Endometrium (tissue), 2 donors: ENCODE results near the gene PCK1.
"Not testable (repeated sequence)": the region's sequence is repeated elsewhere in the genome, so short reads cannot be mapped to it uniquely, and the experiment has no call there.

Source experiments
- FAIRE-seq: peaks from 2 replicates; lab custom pipeline; 2012; peaks lifted over from hg19 to GRCh38; lab: Jason Lieb, UNC
- donor health status: control.
- donor health status: control.

The PCK1 gene

GRCh38 chr20:57560554-57561355 is at the start of gene PCK1:
Gene PCK1, plus strand, starts transcription at chr20:57561110. Its CDS starts 302 bp downstream, at chr20:57561412.
- no peak for FAIRE-seq

DNA sequence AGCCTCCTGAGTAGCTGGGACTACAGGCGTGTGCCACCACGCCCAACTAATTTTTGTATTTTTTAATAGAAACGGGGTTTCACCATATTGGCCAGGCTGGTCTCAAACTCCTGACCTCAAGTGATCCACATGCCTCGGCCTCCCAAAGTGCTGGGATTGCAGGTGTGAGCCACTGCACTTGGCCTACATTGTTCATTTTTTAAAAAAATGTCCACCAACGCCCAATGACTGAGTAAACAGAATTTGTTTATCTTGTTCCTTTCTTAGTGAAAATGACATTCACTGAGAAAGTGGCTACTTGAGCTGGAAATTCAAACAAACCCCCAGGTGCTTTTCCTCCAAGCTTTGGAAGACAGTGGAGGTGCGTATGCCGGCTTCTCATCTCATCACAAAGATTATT is 49.2 kb upstream of the PCK1 start:
- not testable (repeated sequence) for FAIRE-seq

- no peak for FAIRE-seq
Observed at GRCh38 chr20:57512432-57512831, 48.5 kb upstream of the PCK1 start.

GRCh38 chr20:57513199-57513598 is 47.7 kb upstream of the PCK1 start:
- FAIRE-seq: no peak

GRCh38 chr20:57514273-57514751 is 46.6 kb upstream of the PCK1 start:
- FAIRE-seq: no peak

DNA sequence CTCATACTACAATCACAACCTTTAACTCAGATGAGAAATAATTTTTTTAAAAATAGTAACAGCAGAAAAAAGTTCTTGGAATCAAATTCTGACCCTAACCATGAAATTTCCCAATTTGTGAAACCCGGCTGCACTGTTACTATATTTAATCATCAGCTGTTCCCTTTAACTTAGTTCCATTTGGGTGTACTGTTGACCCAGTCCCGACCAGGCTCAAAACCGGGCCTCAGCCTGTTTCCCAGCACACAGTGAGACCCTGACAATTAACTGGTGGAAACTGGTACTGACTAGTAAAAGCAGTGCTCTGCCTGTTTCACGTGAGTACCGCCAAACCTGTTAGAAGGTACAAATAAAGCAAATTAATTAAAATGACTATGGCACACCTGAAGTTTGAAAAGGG is 43.0 kb upstream of the PCK1 start:
- no peak for FAIRE-seq

DNA sequence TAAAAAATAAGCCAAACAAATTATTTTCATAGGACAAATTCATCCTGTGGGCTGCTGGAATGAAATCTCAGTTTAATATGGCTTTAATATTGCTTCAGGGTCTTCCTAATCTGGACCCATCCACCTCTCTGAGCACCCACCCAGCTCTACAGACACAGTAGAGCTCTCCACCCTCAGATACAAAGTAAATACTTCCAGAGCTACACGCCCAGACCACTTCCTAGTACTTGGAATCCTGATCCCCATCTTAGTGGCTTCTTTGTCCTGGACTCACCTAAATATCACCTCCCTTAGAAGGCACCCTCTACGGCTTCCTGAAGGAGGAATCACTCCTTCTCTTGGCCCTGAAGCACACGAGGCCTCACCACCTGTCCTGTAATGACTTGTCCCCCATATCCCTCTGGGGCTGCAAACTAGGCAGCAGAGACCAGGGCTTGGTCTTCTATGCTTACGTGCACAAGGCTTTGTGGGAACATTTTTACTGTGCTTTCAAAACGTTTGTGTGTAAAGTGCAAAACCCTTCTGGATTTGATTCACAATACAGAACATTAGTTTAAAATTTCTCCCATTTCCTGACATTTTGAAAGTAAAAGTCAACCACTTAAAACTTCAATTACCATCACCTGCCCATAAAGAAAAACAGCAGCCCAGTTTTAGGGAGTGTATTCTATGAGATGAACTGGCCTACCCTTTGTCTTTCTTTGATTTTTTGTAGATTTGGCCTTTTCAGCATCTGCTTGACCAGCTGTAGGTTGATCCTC is 38.4 kb upstream of the PCK1 start:
- FAIRE-seq: no peak

DNA sequence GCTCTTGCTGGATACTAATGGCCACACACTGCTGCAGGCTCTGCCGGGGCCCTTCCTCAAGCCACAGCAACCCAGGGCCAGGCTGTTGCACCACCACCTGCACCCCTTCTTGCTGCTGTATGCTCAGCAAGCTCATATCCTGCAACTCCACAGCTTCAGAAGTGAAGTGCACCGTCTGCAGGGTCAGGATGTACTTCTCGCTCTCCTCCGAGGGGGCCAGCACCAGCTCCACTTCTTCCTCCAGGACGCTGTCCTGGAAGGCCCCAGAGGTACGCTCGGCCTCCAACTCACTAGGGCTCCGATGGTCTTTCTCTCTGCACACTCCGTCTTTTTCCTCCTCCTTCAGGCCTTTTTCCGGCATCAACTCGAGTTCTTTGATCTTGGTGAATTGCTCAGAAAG is 37.1 kb upstream of the PCK1 start:
- FAIRE-seq: no peak

DNA sequence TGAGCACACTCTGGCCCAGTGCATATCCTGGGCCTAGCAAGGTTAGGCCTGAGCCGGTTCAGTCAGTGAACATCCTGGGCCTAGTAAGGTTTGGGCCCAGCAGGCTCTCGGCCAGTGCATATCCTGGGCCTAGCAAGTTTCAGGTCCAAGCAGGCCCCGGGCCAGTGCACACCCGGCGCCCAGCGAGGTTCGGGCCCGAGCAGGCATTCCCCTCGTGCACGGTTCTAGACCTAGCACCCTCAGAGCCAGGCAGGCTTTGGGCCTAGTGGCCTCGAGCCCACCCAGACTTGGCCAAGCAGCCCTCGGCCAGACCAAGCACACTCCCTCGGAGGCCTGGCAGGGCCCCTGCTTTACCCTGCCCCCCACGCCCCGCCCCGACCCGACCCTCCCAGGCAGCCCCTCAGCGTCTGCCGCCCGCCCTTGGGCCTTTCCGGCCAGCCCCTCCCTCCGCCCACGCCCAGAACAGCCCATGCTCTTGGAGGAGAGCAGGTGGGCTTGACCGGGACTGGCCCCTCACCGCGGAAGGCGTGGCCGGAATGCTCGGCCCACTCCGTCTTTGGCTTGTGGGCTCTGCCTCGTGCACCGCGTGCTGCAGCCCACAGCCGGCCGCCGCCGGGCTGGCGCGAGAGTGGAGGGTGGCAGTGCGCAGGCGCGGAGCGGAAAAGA is 36.3 kb upstream of the PCK1 start, which contains the start of gene CTCFL:
Gene CTCFL (minus strand): TSS at position 630 of the 666 bp plus-strand sequence. CDS start 935 bp downstream, outside the sequence.
- no peak for FAIRE-seq

GRCh38 chr20:57525328-57526086 is 35.4 kb upstream of the PCK1 start:
- no peak for FAIRE-seq

- FAIRE-seq: no peak
Observed at GRCh38 chr20:57526087-57526884, 34.6 kb upstream of the PCK1 start.

DNA sequence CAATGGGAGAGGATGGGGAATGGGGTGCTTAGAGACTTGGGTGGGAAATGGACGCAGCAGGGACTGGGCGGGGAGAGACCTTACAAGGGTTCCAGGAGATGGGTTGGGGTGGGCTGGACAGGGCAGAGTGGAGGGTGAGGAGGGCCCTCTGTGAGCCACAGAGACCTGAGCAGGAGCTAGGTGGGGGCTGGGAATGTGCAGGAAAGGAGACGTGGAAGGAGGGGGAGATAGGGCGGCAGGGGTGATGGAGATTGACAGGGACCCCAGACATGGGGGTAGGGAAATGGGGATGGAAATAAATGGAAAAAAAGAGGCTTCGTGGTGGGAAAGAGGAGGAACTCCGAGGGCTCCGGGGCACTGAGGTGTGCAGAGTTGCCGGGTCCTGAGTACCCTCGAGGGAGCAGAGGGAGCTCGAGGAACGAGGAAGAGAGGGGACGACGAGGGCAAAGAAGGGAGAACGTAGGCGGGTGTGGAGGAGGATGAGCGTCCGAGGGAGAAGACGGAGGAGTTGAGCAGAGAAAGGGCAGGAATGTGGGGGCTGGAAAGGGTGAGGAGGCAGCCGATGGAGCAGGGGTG is 33.9 kb upstream of the PCK1 start:
- FAIRE-seq: no peak

- FAIRE-seq: no peak
Observed at GRCh38 chr20:57527728-57528127, 33.2 kb upstream of the PCK1 start.

DNA sequence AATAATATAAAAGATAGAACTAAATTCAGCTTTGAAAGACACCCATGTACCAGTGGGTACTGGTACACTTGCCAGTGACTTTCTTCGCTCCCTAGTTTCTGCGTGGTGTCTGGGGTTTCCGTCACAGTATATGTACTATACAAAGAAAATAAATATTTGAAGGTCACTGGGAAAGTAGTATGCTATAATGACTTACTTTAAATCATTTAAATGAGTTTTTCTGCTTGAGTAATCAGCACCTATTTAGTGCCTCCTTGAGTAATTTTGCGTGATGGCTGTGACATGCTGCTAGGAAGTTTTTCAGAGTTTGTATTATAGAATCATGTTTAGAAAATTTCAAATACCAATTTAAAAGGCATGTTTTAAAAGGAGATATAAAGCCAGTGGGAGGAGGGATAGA is 32.8 kb upstream of the PCK1 start:
- no peak for FAIRE-seq

DNA sequence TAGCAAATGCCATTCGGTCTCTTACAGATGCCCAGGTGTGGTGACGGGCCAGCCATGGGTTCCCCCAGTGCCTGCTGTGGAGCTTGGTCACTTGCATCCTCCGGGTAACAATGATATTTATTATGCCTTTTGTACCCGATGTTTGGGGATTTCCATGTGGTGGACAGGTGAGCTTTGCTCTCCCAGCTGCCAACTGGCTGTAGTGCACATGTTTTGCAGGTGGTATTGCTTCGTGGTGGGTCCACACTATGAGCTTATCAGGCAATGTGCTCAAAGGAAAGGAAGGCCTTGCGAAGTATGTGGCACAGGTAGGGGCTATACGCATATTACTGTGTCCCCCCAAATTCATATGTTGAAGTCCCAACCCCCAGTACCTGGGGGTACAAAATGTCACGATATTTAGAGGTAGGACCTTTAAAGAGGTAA is 31.7 kb upstream of the PCK1 start:
- no peak for FAIRE-seq

- FAIRE-seq: no peak
Observed at GRCh38 chr20:57529810-57530209, 31.1 kb upstream of the PCK1 start.

GRCh38 chr20:57530327-57530981 is 30.5 kb upstream of the PCK1 start:
- FAIRE-seq: no peak

DNA sequence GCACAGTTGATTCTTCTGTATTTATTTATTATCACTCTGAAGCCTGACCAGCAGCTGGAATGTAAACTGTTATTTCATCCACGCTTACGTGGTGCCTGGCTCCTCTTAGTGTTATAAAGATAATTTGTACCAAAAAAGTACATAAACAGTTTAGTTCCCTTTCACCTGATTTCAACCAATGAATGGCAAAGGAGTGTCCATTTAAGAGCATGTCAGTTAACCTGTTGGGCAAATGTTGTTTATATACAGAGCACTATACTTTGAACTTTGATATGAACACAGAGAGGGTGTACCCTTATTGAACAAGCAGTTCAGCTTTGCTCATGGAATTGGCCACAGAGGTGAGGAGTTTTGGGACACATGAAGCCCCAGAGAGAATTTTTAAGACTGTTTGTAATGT is 28.8 kb upstream of the PCK1 start:
- no peak for FAIRE-seq

DNA sequence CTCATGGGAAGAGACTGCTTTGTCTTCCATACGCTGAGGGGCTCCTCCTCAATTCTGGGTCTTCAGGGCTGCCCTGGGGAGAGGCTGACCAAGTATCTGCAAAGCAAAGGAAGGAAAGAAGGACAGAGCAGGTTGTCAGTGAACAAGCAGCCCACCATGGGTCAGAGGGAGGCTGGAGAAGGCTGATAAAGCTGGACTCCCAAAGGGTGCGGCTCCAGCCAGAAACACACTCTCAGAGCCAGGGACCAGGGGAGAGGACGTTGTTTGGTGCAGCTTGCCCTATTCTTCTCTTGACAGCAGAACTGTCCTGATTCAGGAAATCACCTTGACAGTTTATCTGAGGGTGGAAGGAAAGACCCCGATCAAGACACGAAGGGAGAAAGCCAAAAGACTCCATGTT is 25.6 kb upstream of the PCK1 start:
- no peak for FAIRE-seq

DNA sequence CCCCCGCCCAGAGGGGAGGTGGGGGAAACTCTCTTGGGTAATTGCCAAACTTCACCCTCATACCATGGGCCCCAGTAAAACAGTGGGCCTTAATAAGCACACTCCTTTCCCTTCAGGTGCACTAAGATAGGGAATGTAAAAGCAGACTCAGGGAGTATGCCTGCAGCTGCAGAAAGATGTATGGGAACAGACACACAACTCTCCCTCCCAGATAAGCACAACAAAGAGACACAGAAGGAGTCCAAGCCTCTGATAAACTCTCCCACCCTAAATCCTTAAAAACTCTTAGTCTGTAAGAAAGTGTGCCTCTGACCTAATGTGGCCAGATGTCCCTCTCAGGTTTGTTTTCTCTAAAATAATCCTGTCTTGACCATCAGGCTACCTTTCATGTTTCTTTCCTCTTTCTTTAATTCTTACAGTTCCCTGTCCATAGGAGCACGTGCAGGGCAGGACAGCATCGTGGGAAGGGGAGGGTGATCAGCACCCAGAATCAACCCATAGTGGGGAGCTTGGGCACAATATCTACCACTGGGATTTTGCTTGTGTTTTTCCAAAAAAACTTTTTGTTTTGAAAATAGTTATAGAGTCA is 24.7 kb upstream of the PCK1 start:
- no peak for FAIRE-seq
